ENCODE measurements around the gene HAND2.

DNA sequence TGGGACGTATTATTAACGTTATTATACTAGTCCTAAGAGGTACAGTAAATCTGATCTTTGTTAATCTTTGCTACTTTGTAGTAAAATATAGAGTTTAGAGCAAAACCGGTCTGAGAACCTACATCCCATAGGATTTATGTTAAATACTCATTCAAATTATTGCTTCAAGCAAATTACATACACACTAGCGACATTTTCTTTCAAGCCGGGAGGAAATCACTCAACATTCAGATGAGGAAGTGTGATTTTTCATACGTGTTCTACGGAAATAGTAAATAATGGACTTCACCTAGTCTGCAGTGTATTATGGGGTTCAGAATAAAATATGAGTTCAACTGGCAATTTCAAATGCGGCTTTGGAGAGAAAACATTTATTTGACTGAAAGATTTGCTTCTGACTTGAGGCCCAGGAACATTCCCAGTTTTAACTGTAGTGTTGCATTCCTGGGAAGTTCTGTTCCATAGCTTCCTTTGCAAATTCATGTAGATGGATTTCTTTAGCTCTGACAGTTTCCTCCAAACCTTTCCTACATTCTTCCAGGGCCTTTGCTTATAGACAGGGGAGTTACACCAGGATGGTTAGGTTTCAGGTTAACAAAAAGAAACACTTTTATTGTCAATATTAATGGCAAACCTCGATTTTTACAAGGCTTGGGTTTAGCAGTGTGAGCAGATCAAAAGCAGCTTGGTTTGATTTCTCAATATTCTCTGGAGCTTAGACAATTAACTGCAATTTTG, 5.3 kb upstream of the HAND2 start:
- no peak for TF ChIP-seq POLR2A (IDR thresholded peaks at IDR 0.05)
- TF ChIP-seq, protein P1, sequence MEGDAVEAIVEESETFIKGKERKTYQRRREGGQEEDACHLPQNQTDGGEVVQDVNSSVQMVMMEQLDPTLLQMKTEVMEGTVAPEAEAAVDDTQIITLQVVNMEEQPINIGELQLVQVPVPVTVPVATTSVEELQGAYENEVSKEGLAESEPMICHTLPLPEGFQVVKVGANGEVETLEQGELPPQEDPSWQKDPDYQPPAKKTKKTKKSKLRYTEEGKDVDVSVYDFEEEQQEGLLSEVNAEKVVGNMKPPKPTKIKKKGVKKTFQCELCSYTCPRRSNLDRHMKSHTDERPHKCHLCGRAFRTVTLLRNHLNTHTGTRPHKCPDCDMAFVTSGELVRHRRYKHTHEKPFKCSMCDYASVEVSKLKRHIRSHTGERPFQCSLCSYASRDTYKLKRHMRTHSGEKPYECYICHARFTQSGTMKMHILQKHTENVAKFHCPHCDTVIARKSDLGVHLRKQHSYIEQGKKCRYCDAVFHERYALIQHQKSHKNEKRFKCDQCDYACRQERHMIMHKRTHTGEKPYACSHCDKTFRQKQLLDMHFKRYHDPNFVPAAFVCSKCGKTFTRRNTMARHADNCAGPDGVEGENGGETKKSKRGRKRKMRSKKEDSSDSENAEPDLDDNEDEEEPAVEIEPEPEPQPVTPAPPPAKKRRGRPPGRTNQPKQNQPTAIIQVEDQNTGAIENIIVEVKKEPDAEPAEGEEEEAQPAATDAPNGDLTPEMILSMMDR (IDR thresholded peaks at IDR 0.05): no peak

Measured in body of pancreas (tissue), 4 donors.